ENCODE results near the gene FAM171A1.

GRCh38 chr10:15262036-15262713, 108.9 kb downstream of the FAM171A1 start:
- TF ChIP-seq POLR2AphosphoS5 (IDR thresholded peaks at IDR 0.05) = no peak
- TF ChIP-seq, protein P1, sequence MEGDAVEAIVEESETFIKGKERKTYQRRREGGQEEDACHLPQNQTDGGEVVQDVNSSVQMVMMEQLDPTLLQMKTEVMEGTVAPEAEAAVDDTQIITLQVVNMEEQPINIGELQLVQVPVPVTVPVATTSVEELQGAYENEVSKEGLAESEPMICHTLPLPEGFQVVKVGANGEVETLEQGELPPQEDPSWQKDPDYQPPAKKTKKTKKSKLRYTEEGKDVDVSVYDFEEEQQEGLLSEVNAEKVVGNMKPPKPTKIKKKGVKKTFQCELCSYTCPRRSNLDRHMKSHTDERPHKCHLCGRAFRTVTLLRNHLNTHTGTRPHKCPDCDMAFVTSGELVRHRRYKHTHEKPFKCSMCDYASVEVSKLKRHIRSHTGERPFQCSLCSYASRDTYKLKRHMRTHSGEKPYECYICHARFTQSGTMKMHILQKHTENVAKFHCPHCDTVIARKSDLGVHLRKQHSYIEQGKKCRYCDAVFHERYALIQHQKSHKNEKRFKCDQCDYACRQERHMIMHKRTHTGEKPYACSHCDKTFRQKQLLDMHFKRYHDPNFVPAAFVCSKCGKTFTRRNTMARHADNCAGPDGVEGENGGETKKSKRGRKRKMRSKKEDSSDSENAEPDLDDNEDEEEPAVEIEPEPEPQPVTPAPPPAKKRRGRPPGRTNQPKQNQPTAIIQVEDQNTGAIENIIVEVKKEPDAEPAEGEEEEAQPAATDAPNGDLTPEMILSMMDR (IDR thresholded peaks at IDR 0.05) = peak in 3 of 4 experiments; percentile 25 to 34 (median 32)
- no peak for TF ChIP-seq POLR2A (IDR thresholded peaks at IDR 0.05)
